GM11168 (cell line): ENCODE data around the gene PIP5K1B.

Source experiments
- in situ Hi-C: fragments of 300-500 bp; cut with MboI; formaldehyde crosslinking; loops from one replicate; pipeline ENCODE4 v1.12.0; 2022; ENCODE audit warnings: low sequenced_read_pairs; ENCODE audit not compliant: unreplicated experiment

Gene PIP5K1B, protein sequence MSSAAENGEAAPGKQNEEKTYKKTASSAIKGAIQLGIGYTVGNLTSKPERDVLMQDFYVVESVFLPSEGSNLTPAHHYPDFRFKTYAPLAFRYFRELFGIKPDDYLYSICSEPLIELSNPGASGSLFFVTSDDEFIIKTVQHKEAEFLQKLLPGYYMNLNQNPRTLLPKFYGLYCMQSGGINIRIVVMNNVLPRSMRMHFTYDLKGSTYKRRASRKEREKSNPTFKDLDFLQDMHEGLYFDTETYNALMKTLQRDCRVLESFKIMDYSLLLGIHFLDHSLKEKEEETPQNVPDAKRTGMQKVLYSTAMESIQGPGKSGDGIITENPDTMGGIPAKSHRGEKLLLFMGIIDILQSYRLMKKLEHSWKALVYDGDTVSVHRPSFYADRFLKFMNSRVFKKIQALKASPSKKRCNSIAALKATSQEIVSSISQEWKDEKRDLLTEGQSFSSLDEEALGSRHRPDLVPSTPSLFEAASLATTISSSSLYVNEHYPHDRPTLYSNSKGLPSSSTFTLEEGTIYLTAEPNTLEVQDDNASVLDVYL

DNA sequence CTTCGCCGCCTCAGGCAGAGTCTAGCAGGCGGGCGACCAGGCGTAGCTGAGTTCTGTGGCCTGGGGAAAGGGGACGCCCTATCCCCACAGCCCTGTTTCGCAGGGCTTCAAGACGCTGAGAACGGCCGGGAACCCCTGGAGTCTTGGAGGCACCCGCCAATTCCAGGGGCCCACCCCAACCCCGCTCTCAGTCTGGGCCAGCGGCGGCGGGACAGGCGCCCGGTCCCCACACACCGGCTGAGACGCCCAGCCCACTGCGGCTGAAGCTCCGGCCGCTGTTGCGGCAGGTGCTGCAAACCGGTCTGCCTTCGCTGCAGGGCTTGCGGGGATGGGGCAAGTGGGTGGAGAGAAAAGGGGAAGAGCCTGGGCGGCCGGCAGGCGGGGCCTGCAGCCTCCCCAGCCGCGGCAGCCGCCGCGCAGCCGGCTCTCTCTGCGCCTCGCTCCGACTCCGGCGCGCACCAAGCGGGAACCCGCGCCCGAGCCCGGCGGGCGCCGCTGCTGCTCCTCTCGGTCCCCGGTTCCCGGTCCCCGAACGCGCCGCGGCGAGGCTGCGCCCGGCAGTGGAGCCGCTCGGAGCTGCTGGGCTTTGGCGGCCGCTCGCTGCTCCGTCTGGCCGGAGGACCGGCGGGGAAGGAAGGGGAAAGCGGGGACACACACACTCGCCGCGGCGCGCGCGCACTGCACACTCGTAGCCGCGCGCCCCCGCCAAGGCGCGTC, at the start of gene PIP5K1B:
TSS of gene PIP5K1B (plus strand) at position 427 of the 717 bp plus-strand sequence. CDS start 117,375 bp downstream, outside the sequence.
- in situ Hi-C loops, result loop anchor here (10.0 kb wide), 1 partner anchor 300 kb away; no protein-coding TSS in a partner anchor

DNA sequence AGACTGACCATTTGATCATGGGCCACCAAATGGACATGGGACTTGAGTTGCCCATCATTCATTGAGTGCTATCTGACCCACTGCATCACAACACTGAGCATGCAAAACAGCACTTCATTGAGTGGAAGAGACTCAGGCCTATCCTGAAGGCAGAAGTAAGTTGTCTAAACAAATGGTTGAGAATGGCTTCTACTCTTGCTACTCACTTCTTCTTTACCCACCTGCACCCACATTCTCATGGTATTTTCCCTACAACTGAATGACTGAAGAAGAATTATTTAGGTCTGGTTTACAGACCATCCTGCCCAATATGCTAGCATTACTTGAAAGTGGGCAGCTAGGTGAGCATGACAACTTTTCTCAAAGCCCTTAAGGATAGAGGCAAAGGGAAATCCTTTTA, 41.0 kb upstream of the PIP5K1B start:
- in situ Hi-C loops, result loop anchor here (10.0 kb wide), 1 partner anchor 59 kb away; no protein-coding TSS in a partner anchor

DNA sequence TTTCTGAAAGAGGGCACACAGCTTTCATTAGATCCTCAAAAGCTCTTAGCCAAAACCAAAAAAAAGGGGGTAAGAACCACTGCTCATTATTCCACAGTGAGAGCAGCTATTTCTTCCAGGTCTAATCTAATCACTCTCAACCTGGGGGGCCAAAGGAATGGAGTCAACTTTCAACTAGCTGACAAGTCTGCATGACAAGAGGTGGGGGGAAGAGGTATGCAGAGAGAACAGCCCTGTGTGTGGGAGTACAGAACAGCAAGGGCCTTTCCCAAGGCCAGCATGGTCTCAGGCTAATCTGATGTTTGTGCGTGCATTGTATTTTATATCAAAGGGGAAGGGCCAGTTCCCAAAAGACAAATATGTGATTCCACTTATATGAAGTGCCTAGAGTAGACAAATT, 36.9 kb upstream of the PIP5K1B start:
- in situ Hi-C loops, result loop anchor here (10.0 kb wide), 1 partner anchor 63 kb away; no protein-coding TSS in a partner anchor

DNA sequence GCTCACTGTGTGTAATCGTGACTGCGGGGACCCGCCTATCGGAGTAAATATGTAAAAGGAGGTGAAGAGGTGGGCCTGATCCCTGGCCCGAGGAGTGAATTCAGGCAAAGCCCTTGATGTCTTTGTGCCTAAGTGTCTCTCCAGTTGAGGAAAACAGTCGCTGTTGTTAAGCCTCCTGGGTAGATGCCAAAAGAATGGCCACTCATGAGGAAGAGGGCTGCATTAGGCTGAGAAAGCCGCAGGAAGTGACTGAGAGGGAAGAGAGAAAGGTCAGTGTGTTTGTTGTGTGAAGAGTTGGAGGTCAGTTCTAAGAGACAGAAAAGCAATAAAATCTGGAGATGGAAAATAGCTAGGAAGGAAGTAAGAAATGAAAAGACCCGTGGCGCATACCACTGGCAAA, 35.8 kb upstream of the PIP5K1B start:
- in situ Hi-C loops, result loop anchor here (10.0 kb wide), 1 partner anchor 64 kb away; no protein-coding TSS in a partner anchor

DNA sequence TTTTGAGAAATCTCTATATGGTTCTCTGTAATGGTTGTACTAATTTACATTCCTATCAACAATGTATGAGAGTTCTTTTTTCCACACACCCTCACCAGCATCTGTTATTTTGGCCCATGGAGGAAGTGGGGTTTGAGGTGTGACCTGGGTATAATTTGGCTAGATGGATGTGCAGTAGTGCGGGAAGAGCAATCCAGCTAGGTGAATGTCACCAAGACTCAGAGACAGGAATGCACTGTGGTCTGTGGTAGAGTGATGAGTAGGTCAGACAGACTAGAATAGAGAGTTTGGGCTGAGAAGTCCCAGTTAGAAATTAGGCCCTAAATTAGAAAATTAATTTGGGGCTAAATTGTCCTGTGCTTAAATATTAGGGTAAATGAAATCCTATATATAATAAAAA, 32.8 kb upstream of the PIP5K1B start:
- in situ Hi-C loops, result no loop called here

DNA sequence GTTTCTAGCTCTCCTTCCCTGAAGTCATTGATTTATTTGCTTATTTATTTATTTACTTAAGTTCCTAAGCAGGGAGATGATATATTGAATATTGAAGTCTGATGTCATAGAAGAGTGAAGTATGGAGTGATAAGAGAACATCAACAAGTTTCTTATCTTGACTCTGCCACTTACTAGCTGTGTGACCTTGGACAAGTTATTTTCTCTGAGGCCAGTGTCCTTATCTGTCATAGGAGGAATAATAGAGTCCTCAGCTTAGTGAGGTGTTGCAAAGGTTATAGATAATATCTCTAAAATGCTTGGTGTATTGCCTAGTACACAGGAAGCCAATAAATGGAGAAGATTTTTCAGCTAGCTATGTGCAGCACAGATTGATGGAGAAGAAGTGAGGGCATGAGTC, 32.4 kb upstream of the PIP5K1B start:
- in situ Hi-C loops, result no loop called here

DNA sequence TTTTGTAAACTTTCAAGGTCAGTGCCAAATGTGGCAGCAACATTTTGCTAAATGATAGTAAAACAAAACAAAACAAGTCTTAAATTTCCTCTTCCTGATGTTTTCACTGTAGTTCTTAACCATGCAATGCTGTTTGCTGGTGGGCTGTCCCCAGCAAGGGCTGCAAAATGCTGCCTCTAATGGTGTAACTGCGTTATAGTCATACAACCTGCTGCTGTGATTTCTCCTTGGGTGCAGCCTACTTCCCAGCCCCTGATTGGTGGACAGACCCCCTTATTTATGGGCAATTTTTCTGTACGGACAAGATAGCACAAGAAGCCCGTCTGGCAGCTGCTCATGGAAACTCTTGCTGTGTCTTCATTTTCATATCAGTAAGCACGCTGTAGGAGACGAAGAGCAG, 26.6 kb upstream of the PIP5K1B start:
- in situ Hi-C loops, result no loop called here

DNA sequence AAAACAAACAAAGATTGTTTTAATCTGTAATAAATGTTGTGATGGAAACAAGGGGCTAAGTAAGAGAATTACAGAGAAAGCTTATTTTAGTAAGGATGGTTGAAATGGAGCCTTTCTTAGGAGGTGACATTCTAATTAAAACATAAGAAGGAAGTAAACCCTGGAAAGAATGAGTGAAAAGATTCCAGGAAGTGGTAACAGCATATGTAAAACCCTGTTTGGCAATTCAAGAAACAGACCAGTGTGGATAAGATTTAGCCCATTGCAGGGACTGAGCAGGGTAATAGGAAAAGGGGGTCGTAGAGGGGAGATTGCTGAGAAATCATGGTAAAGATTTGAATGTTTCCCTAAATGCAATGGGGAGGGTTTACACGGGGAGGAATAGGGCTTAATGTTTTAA, 21.6 kb upstream of the PIP5K1B start:
- in situ Hi-C loops, result loop anchor here (5.0 kb wide), 1 partner anchor 101 kb away; no protein-coding TSS in a partner anchor

DNA sequence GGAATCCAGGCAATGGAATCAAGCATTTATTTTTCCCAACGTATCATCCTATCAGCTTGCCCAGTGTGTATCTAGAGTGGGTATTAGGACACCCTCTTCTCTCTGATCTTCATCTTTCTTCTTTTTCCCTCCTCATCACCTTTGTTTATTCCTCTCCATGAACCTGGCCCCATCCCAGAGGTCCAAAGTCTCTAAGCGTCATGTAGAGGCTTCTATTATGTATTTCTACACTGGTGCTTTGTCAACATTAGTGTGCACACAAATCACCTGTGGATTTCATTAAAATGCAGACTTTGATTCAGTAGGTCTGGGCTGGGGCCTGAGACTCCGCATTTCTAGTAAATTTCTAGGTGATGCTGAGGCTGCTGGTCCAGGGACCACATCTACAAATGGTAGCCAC, 19.8 kb upstream of the PIP5K1B start:
- in situ Hi-C loops, result no loop called here

DNA sequence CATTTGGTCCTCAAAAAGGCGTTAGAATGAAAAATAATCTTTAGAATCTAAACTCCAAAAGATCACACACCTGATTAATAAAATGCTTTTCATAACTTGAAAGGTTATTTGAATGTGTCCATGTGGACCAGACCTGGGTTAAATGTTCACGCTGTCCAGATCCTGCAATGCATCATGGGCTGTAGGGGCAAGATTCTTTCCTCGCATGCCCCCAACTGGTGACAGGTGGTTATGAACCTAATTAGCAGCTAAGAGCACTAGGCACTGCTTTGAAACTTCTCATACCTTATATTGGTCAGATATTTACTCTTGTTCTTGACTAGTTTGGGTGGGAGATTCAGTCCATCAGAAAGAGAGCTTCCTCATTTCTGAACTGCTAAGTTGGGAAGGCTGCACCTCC, 19.3 kb upstream of the PIP5K1B start:
- in situ Hi-C loops, result no loop called here

DNA sequence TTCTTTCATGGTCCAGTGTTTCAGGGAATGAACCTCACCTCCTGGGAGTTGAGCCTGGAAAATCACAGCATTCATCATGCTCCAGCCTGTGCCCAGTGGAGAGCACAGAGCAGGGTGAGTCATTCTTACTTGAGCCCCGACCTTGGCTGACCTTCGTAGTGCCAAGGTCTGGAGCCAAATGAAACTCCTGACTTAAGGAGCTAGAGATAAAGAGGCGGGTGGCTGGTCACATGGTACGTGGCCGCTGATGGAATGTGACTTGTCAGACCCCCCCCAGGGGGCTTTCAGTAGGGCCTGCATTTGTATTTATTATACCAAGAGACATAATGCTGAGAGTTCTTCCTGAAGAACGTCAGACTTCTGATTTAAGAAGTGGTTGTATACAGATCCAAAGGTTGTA, 15.0 kb upstream of the PIP5K1B start:
- in situ Hi-C loops, result no loop called here

DNA sequence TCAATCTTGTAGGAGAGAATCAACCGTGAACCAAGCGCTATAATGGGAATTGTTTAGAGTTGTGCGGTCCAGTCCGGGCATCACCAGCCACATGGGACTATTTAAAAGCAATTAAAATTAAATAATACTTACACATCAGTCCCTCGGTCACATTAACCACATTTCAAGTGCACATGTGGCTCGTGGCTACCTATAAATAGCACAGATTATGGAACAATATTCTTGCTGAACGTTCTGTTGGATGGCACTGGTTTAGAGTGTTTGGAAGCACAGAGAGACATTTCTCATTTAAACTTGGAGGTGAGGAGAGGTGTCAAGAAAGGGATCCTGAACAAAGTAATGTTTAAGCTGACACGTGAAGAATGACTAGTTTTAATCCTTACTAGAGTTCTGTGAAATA, 12.5 kb upstream of the PIP5K1B start:
- in situ Hi-C loops, result no loop called here

DNA sequence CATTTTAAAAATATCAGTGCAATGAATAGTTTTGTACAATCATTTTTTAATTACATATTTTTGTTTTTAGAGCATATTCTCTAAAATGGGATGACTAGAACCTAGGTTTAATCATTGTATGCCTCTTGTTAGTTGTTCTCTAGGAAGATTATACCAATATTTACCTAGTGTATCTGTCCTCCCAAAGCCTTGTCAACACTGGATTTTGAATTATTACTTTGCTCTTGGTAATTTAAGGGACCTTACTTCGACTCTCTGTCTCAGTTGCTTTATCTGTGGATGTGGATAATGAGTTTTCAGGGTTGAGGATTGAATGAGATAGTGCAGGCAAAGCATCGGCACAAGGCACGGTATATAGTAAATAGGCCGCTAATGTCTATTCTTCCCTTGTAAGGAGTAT, 10.9 kb upstream of the PIP5K1B start:
- in situ Hi-C loops, result no loop called here

DNA sequence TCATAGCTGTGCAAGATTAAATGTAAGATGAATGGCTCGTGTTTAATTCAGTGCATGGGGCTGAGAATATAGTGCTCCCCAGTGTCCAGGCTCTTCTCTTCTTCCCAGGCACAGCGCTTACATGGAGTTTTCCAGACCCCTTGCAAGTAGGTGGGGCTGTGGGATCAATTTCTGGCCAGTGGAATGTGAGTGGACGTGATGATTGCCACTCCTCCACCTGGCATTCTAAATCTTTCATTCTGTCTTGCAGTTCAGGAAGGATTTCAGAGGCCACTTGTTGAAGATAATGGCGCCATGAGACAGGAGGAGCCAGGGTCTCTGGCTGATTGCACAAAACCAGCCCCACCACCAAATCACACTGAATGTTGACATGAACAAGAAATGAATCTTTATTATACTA, 7.2 kb upstream of the PIP5K1B start:
- in situ Hi-C loops, result no loop called here

DNA sequence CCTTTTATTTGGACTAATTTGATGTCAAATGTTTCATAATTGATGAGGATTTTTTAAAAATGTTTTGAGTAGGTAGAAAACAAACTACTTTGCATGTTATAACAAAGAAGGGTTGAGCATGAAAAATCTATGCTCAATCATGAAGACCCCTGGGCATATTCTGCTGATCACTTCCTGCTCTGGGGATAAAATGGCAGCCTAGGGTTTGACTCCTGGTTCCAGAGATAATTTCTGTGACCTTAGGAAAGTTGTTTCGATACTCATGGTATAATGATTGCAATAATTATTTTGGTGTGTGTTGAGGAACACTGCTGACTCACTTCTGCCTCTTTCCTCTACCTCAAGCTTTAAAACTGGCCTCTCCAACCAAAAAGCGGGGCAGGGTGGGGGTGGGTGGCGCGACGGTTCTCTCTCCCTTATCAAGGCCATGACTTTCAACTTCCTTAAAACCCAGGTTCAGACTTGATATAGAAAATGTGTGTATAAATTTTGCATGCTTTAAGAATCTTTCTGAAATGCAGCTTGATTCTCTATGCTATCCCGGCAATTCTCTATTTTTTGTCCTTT, 6.0 kb upstream of the PIP5K1B start:
- in situ Hi-C loops, result no loop called here

DNA sequence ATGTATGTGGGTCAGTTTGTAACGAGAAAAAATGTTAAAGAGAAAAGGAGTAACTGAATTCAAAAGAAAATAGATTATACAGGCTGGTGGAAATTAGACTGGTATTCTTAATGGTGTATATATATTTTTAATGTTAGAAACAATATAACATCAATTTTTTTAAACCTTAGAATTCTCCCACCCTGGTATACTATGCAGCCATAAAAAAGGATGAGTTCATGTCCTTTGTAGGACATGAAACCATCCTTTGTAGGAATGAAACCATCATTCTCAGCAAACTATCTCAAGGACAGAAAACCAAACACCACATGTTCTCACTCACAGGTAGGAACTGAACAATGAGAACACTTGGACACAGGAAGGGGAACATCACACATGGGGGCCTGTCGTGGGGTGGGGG, 5.4 kb upstream of the PIP5K1B start:
- in situ Hi-C loops, result loop anchor here (10.0 kb wide), 1 partner anchor 305 kb away; no protein-coding TSS in a partner anchor

DNA sequence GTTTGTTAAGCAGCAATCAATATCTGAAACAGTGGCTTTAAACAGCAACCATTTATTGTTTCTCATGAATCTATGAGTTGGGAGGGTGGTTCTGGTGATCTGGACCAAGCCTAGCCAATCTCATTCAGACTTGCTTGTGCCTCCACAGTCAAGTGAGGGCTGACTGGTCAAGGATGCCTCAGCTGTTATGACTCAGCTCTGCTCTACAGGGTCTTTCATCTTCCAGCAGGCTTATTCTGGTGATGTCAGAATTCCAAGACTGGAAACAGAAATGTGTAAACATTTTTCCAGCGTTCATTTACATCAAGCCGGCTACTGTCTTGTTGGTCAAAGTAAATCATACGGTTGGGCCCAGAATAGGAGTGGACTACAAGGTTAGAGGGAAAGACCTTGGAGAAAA, 2.5 kb upstream of the PIP5K1B start:
- in situ Hi-C loops, result loop anchor here (10.0 kb wide), 1 partner anchor 302 kb away; no protein-coding TSS in a partner anchor

DNA sequence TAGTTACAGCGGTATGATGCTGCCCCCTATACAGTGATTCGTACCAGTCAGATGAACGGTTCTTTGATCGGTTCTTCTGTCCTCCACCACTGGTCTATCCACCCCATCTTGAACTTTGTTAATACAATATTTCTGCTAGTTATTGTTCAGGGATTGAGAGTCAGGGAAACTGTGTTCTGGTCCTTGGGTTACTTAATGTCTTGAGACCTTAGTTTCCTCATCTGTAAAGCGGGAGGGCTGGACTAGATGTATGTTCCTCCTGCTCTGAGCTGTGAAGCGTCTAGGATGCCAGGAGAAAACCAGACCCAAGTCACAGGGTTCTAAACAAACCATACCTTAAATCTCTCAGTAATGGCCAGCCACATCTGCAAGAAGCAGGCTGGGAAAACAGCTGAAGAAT, 1.4 kb upstream of the PIP5K1B start:
- in situ Hi-C loops, result loop anchor here (10.0 kb wide), 1 partner anchor 301 kb away; no protein-coding TSS in a partner anchor

DNA sequence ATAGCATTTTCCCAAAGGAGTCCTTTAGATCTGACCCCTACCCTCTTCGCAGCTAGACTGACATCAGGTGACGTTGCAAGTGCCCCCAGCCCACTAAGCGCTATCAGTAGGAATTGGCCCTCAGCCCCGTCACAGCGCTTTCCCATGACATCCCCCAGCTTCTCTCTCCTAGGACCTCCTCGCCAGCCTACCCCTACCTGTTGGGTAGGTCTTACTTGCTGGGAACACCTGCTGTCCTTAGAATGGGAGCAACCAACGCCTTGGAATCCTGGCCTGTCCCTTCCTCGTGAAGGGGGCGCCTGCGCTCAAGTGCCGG, 584 bp upstream of the PIP5K1B start:
- in situ Hi-C loops, result loop anchor here (10.0 kb wide), 1 partner anchor 300 kb away; no protein-coding TSS in a partner anchor

DNA sequence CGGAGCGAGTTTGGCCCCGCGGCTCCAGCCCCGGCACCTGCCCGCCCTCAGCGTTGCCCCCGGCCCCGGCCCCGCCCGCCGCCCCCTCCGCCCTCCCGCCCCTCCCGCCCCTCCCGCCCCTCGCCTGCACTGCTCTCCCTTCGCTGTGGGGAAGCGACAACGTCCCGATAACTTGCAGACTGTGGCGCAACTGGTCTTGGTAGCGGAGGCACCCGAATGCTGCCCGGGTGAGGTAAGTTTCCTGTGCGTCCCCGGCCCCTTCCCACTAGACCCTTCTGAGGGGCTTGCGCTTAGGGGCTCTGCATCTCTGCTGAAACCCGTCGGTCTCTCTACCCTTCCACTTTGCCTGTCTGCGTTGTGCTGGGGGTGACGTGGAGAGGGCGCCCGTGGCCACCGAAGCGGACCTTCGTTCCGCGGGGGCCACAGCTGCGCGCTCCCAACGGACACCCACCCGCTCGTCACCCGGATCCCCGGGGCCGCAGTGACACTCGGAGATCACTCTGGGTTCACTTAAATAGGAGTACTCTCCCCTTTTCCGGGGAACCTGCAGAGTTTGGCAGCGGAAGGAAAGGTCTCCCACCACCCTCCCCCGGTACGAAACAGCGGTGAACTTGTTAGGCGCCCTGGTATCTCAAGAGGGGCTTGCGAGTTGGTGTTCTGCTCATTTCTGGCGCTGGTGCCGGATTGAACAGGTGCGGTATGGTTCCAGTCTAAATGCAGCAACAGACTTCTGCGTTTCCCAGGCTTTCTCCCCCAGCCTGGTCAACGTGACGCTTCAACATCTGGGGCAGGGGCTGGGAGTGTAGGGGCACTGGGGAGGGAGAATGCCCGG, 707 bp downstream of the PIP5K1B start:
- in situ Hi-C loops, result loop anchor here (10.0 kb wide), 1 partner anchor 299 kb away; no protein-coding TSS in a partner anchor
